NCI-H82 treated with DMSO at 0.1 percent for 48 hours (cell line): ENCODE results near the gene OVOL3.
"Not testable (repeated sequence)": the region's sequence is repeated elsewhere in the genome, so short reads cannot be mapped to it uniquely, and the experiment has no call there.

Source experiments
- DNase-seq: peaks from one replicate; lab custom pipeline; 2025; ENCODE audit not compliant: unreplicated experiment; lab: John Stamatoyannopoulos, UW

The OVOL3 gene

GRCh38 chr19:36110487-36111199 is at the start of gene OVOL3:
Gene OVOL3 (plus strand): TSS chr19:36111143. CDS start chr19:36111203, 60 bp downstream.
- DNase-seq, result no peak

DNA sequence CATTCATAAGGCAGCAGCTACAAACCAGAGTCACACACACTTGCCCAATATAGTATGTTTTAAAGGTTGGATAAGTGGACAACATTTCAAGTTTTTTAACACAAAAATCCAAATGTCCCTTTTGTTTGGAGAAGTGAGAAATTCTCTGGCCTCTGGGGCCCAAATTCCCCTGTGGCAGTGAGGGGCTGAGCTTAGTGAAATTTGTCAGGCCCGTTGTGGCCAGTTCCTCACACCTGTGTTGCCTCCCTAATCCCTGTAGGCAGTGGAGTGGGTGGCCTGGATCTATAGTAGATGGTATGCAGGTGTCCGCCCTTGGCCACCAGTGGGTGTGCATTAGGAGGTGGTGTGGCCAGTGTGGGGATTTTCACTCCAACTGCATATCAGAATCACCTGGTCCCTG is 49.6 kb upstream of the OVOL3 start:
- DNase-seq, result no peak

DNA sequence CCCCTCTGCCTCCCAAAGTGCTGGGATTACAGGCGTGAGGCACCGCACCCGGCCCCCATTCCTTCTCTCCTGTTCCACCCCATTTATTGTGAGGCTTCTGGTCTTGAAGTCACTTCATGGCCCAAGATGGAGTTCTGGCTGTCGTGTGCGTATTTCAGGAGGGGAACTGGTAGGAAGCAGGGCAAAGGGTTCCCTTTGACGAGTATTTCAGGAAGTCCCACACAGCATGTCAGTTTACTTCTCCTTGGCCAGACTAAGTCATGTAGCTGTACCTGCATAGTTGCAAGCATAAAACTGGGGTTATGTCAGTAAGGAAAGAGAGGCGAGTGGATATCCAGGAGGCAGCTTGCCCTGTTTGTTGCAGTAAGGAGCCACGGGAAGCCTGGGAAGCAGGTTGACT is 46.1 kb upstream of the OVOL3 start:
- DNase-seq, result no peak

DNA sequence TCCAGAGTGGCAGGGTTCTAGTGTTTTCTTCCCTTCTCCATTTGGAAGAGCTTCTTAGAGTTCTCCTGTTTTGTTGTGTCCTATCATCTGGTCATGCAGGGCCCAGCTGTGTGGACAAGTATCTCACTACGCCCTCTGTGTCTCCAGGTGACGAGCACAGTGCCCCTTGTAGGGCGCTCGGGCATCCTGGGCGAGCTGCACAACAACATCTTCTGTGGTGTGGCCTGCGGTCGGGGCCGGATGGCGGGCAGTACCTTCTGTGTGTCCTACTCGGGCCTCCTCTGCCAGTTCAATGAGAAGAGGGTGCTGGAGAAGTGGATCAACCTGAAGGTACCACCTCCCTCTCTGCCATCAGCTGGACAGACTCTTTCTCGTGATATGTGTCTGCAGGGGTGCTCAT is 43.3 kb upstream of the OVOL3 start:
- no peak for DNase-seq

DNA sequence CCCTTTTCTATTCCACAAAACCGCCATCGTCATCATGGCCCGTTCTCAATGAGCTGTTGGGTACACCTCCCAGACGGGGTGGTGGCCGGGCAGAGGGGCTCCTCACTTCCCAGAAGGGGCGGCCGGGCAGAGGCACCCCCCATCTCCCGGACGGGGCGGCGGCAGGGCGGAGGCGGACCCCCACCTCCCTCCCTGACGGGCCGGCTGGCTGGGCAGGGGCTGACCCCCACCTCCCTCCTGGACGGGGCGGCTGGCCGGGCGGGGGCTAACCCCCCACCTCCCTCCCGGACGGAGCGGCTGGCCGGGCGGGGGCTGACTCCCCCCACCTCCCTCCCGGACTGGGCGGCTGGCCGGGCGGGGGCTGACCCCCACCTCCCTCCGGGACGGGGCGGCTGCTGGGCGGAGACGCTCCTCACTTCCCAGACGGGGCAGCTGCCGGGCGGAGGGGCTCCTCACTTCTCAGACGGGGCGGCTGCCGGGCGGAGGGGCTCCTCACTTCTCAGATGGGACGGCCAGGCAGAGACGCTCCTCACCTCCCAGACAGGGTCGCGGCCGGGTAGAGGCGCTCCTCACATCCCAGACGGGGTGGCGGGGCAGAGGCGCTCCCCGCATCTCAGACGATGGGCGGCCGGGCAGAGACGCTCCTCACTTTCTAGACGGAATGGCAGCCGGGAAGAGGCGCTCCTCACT is 42.0 kb upstream of the OVOL3 start:
- DNase-seq, result not testable (repeated sequence)

- DNase-seq, result no peak
These were observed 38.9 kb upstream of the OVOL3 start for GRCh38 chr19:36072081-36072480.

GRCh38 chr19:36073121-36073876 is 37.6 kb upstream of the OVOL3 start:
- no peak for DNase-seq

GRCh38 chr19:36079389-36079945 is 31.5 kb upstream of the OVOL3 start:
- DNase-seq, result no peak

- DNase-seq, result no peak
These were observed 29.6 kb upstream of the OVOL3 start for GRCh38 chr19:36081385-36081784.

DNA sequence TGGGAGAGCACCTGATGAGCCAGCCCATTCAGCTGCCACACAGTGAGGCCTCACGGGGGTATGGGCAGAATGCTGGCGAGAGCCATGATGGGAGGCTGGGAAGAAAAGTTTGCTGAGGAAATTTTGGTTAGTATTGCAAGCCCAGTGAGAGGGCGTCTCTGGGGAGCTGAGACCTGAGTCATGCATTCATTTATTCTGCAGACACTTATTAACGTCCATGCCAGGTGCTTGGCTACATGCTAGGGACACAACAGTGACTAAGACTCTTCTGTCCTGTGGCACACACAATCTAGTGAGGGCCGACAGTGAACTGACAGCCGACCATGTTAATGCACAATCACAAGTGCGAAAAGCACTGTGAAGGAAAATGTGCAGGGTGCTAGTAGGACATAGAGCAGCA is 29.0 kb upstream of the OVOL3 start:
- no peak for DNase-seq

DNA sequence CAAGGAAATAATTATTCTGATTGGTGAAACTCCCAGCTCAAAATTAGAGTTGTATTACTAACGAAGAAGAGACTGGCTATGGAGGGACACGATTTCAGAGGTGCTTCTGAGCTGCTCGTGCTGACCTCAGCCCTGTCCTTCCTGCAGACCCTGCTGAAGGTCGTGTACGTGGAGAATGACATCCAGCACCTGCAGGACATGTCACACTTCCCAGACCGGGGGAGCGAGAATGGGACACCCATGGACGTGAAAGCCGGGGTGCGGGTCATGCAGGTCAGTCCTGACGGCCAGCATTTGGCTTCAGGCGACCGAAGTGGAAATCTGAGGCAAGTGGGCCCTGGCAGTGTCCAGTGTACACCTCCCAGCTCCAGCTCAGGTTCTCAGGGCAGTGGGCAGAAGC is 28.0 kb upstream of the OVOL3 start:
- no peak for DNase-seq

DNA sequence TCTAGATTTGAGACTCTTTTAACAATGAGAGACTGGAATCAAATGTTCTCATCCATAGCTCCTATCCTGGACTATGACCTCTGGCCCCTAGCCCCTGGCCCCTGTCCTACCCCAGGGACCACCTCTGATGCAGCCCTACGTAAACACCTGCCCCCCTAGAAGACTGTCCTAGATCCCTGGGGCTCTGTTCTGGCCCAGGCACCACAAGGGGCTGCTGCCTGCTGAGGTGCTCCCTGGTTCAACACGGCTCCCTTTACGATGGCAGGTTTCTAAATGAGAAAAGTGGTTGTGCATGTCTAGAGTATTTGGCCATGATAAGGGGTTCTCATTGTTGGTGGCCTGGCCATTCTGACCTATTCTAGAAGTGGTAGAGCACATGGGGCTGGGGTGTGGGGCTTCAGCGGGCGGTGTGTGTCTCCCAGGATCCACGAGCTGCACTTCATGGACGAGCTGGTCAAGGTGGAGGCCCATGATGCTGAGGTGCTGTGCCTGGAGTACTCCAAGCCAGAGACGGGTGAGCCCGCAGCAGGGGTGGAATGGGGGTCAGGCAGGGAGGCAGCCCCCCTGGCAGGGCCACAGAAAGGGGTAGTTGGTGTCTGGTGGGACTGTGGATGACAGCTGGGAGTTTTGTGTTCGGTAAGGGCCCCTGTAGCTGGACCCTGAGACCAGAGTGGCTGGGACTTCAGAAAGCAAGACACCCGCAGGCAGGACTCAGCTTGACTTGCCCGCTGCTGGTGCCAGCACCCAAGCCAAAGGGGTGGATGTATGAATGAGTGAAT is 26.5 kb upstream of the OVOL3 start:
- no peak for DNase-seq

GRCh38 chr19:36086326-36086725 is 24.6 kb upstream of the OVOL3 start:
- DNase-seq, result no peak

- no peak for DNase-seq
These were observed 21.1 kb upstream of the OVOL3 start for GRCh38 chr19:36089847-36090246.

- no peak for DNase-seq
These were observed 19.8 kb upstream of the OVOL3 start for GRCh38 chr19:36090910-36091695.

DNA sequence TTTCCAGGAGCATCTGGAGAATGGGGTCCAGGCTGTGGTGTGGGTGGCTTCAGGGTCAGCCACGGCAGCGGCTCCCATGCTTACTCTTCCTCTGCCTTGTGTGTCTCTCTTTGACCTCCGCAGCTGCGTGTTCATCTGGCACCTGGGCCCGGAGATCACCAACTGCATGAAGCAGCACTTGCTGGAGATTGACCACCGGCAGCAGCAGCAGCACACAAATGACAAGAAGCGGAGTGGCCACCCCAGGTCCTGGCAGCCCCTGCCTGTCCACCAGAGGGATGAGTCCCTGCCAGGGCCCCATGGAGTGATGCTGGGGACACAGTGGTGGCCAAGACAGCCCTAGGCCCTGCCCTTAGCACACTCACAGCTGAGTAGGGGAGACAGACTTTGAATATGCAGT is 18.4 kb upstream of the OVOL3 start:
- DNase-seq, result no peak

DNA sequence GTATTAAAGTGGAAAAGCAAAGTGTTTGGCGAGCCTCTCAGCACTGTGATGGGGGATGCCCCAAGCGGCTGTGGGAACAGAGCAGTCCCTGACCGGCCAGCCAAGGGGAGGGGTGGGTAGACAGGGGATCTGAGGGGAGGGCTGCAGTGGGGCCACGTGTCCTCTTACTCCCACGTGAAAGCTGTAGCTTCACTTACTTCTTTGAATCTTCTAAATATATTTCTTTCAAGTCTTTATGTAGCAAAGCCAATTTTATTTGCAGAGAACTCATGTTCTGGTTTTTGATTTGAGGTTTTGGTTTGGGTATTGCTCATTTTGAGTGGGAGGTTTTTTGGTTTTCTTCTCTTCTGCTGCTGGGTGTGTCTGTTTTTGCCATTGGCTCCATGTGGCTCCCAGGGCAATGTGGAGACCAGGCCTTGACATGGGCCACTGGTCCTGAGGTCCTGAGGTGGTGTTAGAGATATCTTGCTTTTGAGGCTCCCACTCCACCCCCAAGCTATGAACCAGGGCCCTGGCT is 17.7 kb upstream of the OVOL3 start:
- DNase-seq, result no peak

GRCh38 chr19:36093687-36094086 is 17.3 kb upstream of the OVOL3 start:
- DNase-seq, result no peak

DNA sequence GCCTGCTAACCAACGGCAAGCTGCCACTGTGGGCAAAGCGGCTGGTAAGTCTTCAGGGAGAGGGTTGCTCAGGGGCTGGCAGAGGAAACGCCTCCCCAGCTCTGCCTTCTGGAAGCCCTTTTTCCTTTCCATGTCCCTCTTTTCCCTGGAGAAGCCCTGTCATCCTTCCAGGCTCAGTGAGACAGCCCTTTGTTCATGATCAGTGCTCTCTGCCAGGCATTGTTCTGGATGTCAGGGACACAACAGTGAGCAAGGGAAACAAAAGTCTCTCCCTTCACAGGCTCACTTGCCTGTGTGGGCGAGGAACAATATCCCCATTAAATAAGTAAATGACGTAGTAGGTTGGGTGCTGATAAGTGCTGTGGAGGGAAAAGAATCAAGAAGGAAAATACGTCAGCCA is 13.9 kb upstream of the OVOL3 start:
- DNase-seq, result no peak
